DOHH2 (cell line): ENCODE data around the gene CLIC3.

Source experiments
- H3F3A ChIP-seq: fragments of 200-600 bp; sonication (generic), shearing (Covaris generic); 2 replicates; pipeline ENCODE4 v1.6.0; 2016; ENCODE audit warnings: antibody characterized with exemption, mild to moderate bottlenecking; ENCODE audit not compliant: control insufficient read depth, insufficient read depth
- H3K27ac ChIP-seq: fragments of 200-600 bp; sonication (generic); 2 replicates; pipeline ENCODE4 v1.5.1; 2014; ENCODE audit warnings: low read depth, mild to moderate bottlenecking, low read length, moderate library complexity
- H3K27me3 ChIP-seq: fragments of 200-600 bp; sonication (generic); 2 replicates; pipeline ENCODE4 v1.6.1; 2014; ENCODE audit warnings: mild to moderate bottlenecking, low read length, mixed read lengths; ENCODE audit not compliant: control insufficient read depth
- H3K36me3 ChIP-seq: fragments of 200-600 bp; sonication (generic); 2 replicates; pipeline ENCODE4 v1.6.1; 2014; ENCODE audit warnings: mild to moderate bottlenecking, low read length, moderate library complexity, mixed read lengths; ENCODE audit not compliant: control insufficient read depth
- H3K4me1 ChIP-seq: fragments of 200-600 bp; sonication (generic); 2 replicates; pipeline ENCODE4 v1.6.1; 2014; ENCODE audit warnings: mild to moderate bottlenecking, low read length, mixed read lengths; ENCODE audit not compliant: control insufficient read depth
- H3K4me2 ChIP-seq: fragments of 200-600 bp; sonication (generic); 2 replicates; pipeline ENCODE4 v1.6.0; 2014; ENCODE audit warnings: mild to moderate bottlenecking, low read length, moderate library complexity
- H3K4me3 ChIP-seq: fragments of 200-600 bp; sonication (generic); 2 replicates; pipeline ENCODE4 v1.5.1; 2014; ENCODE audit warnings: mild to moderate bottlenecking, low read length, mixed read lengths
- H3K79me2 ChIP-seq: fragments of 200-600 bp; sonication (generic); 2 replicates; pipeline ENCODE4 v1.6.1; 2014; ENCODE audit warnings: mild to moderate bottlenecking, low read length, mixed read lengths; ENCODE audit not compliant: control insufficient read depth
- H3K9me2 ChIP-seq: fragments of 200-600 bp; sonication (generic); replicated peaks from 2 replicates; pipeline ENCODE4 v1.6.1; 2014; ENCODE audit warnings: mild to moderate bottlenecking, low read length, mixed read lengths; ENCODE audit not compliant: control insufficient read depth
- H3K9me3 ChIP-seq: fragments of 200-600 bp; sonication (generic); 2 replicates; pipeline ENCODE4 v1.6.1; 2014; ENCODE audit warnings: antibody characterized with exemption, low read length, mixed read lengths; ENCODE audit not compliant: control insufficient read depth, insufficient read depth
- H4K20me1 ChIP-seq: fragments of 200-600 bp; sonication (generic); 2 replicates; pipeline ENCODE4 v1.6.0; 2014; ENCODE audit warnings: low read depth, mild to moderate bottlenecking, antibody characterized with exemption, low read length, moderate library complexity; ENCODE audit not compliant: control insufficient read depth, insufficient read depth
- EZH2phosphoT487 ChIP-seq: fragments of 200-600 bp; sonication (generic); IDR thresholded peaks from 2 replicates; pipeline ENCODE4 v1.6.1; 2017; ENCODE audit warnings: borderline replicate concordance, mild to moderate bottlenecking, antibody characterized with exemption, low read length, moderate library complexity, mixed read lengths
- TF ChIP-seq, protein P1 (sequence below): fragments of 200-600 bp; sonication (generic); IDR thresholded peaks from one replicate; pipeline ENCODE4 v1.5.1; 2014; ENCODE audit warnings: antibody characterized with exemption, mild to moderate bottlenecking, low read depth, low read length; ENCODE audit not compliant: poor library complexity, severe bottlenecking

CLIC3 gene

DNA sequence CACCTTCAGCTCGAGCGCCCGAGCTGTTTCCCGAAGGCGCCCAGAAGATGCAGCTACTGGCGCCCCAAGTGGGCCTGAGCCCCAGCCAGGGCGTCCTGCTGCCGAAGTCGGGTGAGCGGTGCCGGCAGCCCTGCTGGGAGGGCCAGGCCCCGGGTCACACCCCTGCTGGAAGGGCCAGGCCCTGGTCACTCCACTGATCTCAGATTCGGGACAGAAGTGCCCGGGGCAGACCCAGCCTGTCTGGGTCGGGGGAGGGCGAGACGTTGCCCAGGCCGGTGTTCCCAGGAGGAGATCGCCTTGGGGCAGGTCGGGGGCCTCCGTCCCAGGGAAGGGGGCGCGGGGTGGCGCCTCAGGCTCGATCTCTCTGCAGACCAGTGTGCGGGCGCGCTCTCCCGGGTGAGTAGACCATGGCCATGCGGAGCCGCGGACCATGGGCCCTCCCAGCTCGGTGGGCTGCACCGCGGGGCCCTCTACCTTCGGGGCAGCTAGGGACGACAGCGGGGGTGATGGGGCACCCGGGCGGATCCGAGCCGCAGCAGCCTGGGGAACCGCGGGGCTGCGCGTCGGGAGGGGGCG lies 11.3 kb downstream of the CLIC3 start:
- Histone ChIP-seq H3K4me1 (no peaks in the 10 kb centered on the region), H3K4me2 (no peak overlapping the region), H3K27me3 (peaks cover 34% of the 10 kb centered on the region)

DNA sequence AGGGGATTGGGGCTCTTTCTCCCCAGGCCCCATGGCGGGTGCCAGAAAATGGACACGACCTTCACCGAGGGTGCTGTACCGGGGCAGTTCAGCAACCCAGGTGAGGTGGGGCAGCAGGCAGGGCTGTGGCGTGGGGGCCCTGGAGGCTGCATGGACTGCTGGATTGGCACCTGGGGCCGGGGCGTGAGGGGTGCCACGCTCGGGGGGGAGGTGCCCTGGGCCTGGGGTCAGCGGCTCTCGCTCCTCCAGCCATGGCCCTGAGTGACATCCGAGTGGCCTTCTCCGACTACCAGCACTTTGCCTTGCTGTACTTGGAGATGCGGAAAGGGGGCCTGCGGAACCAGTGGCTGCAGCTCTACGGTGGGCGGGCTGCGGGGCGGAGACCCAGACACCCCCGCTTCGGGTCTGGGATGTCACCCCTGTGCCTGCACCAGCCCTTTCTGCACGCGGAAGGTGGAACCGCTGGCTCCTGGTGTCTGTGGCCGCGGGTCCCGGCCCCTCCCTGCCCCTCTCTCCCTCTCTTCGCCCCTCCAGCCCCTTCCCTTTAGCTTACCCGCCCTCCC lies 11.8 kb downstream of the CLIC3 start:
- Histone ChIP-seq H3F3A (no peaks in the 10 kb centered on the region), H4K20me1 (no peaks in the 10 kb centered on the region), H3K4me1 (no peaks in the 10 kb centered on the region), H3K27ac (no peak overlapping the region), H3K9me3 (no peaks in the 10 kb centered on the region), H3K36me3 (no peaks in the 10 kb centered on the region), H3K4me2 (no peak overlapping the region), H3K4me3 (no peak overlapping the region), H3K79me2 (no peaks in the 10 kb centered on the region), H3K27me3 (peaks cover 29% of the 10 kb centered on the region), H3K9me2 (no peaks in the 10 kb centered on the region)
- TF ChIP-seq, protein P1, sequence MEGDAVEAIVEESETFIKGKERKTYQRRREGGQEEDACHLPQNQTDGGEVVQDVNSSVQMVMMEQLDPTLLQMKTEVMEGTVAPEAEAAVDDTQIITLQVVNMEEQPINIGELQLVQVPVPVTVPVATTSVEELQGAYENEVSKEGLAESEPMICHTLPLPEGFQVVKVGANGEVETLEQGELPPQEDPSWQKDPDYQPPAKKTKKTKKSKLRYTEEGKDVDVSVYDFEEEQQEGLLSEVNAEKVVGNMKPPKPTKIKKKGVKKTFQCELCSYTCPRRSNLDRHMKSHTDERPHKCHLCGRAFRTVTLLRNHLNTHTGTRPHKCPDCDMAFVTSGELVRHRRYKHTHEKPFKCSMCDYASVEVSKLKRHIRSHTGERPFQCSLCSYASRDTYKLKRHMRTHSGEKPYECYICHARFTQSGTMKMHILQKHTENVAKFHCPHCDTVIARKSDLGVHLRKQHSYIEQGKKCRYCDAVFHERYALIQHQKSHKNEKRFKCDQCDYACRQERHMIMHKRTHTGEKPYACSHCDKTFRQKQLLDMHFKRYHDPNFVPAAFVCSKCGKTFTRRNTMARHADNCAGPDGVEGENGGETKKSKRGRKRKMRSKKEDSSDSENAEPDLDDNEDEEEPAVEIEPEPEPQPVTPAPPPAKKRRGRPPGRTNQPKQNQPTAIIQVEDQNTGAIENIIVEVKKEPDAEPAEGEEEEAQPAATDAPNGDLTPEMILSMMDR: no peak
- no peak for TF ChIP-seq EZH2phosphoT487

More for the DNA sequence above, 11.3 kb downstream of the CLIC3 start:
- no peak overlapping the region for H3K4me3 ChIP-seq
- H3F3A ChIP-seq: no peaks in the 10 kb centered on the region
- no peak overlapping the region for H3K27ac ChIP-seq
- no peaks in the 10 kb centered on the region for H3K9me2 ChIP-seq
- TF ChIP-seq, protein P1: no peak
- no peak for TF ChIP-seq EZH2phosphoT487
- H4K20me1 ChIP-seq: no peaks in the 10 kb centered on the region
- H3K36me3 ChIP-seq: no peaks in the 10 kb centered on the region
- no peaks in the 10 kb centered on the region for H3K9me3 ChIP-seq
- H3K79me2 ChIP-seq: no peaks in the 10 kb centered on the region

DNA sequence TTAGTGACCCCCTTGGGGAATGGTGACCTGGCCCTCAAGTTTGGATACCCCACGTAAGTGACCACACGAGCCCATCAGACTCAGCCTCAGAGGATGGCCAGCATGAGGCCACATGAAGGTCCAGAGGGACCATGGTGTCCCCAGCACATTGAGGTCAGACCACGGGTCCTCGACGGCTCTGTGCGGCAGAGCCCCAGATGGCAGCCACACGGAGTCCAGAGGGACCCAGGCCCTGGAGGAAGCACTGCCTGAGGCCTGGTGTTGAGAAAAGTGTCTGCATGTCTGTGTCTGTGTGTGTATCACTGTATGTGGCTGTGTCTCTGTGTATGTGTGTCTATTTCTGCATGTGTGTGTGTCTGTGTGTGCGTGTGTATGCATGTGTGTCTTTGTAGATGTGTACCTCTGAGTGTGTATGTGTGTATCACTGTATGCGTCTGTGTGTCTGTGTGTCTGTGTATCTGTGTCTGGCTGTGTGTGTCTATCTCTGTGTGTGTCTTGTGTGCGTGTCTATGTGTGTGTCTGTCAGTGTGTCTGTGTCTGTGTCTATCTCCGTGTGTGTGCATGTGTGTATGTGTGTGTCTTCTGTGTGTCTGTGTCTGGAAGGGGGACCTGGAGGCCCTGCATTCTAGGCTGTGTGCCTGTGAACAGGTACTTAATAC lies 12.6 kb downstream of the CLIC3 start:
- Histone ChIP-seq H3K4me1 (no peaks in the 10 kb centered on the region), H3K79me2 (no peaks in the 10 kb centered on the region), H3K9me3 (no peaks in the 10 kb centered on the region), H3K4me3 (no peak overlapping the region), H3F3A (no peaks in the 10 kb centered on the region), H3K27ac (no peak overlapping the region), H3K9me2 (no peaks in the 10 kb centered on the region), H3K27me3 (peaks cover 25% of the 10 kb centered on the region), H4K20me1 (no peaks in the 10 kb centered on the region), H3K36me3 (no peaks in the 10 kb centered on the region), H3K4me2 (no peak overlapping the region)
- no peak for TF ChIP-seq EZH2phosphoT487
- TF ChIP-seq, protein P1: no peak
